ENCODE measurements around the gene IL1A. TPM values are rescaled to one million over a fixed set of nuclear protein-coding genes. Genes with fewer than 3 reads are reported as not detected.
A peak's percentile ranks its signal among the peaks of the same experiment; 100 is the strongest.

The IL1A gene
- total RNA-seq, 2 donors from 2014 or later = 0.35 to 0.44 TPM

DNA sequence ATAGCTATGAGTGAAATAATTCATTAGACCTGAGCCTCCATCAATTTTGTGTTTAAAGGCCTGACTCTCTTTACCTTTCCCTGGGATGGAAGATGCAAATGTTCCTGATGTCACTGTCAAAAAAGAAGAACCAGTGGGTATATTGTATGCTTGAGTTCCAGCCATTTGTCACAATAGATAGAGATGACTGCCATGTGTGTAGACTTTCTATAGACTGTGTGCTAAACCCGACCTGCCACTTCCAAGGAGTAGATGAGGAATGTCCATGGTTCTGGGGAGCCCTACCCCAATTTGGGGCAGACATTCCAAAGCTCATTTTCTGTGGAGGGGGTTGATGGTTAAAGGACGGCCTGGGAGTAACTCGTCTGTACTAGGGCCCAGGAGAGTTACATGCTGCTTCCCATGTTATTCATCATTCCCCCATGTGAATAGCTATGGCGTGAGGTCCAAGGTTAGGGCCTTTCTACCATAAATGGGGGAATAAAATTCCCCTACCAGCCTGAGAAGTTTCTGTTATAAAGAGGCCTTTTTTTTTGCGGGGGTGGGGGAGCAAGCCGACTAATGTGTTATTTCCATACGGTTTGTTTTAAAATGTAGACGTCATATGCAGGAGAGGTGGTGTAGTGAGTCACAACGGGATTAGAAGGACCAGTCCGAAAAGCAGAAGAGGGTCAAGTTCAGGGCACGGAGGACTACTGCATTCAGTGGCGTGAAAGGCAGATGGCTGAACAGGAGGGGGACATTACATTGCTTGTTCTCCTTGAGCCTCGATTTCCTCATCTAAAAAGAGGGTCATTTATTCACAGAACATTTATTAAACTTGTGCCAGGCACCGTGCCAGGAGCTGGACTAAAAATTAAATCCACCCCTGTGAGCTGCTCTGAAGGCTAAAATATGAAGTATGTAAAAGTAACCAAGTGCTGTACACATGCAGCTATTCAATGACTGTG lies 28.3 kb upstream of the IL1A start:
- H3K9me3 ChIP-seq (ENCODE audit: control insufficient read depth, low read length, poor library complexity, severe bottlenecking) = no peaks in the 10 kb centered on the region
- Mint-ChIP-seq H3K4me1 (peaks cover 20% of the 10 kb centered on the region), H3K36me3 (ENCODE audit: low read depth) (peaks cover 2% of the 10 kb centered on the region), H3K27me3 (no peaks in the 10 kb centered on the region), H3K4me3 (peak overlapping the region; percentile 22), H3K27ac (peak overlapping the region; percentile 62)
- DNase-seq (no peak), ATAC-seq (no peak)

DNA sequence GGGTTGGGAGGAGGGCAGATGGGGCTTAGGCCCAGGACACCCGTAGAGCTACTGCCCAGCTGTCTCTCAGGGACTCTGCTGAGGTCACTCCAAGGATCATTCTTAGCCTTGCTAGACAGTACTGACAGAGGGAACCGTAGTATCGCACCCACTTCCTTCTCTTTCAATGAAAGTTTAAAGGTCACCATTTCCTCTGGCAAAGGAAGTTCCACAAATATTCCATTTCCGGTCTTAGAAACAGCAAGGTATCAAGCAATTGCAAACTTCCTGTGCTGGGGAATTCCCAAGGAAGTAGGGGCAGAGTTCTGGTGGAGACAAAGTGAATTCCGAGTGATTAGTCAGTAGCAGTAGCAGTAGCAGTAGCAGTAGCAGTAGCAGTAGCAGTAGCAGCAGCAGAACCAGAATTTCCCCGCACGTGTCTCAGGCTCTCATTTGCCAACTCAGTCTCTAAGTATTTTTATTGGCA lies 27.6 kb upstream of the IL1A start:
- ATAC-seq (peak; percentile 63), DNase-seq (no peak)
- Mint-ChIP-seq H3K4me3 (peak overlapping the region; percentile 22), H3K27ac (peak overlapping the region; percentile 62), H3K4me1 (peaks cover 20% of the 10 kb centered on the region), H3K27me3 (no peaks in the 10 kb centered on the region), H3K36me3 (ENCODE audit: low read depth) (peaks cover 2% of the 10 kb centered on the region)
- H3K9me3 ChIP-seq (ENCODE audit: control insufficient read depth, low read length, poor library complexity, severe bottlenecking) = no peaks in the 10 kb centered on the region

DNA sequence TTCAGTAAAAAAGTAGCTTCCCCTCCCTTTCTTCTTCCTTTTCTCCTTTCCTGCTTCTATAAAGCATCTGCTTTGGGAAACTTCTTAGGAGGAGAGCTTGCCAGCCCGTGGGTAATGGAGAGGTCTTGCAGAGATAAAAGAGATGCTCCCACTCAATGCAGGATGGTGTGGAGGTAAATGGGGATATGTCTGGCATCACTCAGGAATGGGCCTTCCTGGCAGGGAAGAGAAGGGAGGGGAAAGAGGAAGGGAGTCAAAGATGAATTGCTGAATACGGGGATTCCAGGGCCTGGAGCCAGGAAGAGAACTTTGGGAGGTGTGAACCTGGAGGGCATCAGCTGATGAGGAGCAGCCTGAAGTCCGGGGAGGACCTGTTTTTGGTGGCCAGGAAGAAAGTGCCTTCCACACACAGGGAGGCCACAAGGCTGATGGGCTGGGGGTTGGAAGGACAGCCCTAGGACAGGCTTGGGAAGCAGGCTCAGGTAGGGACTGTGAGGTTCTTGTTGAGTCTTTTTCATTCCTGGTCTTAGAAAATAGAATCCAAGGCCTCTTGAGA lies 27.1 kb upstream of the IL1A start:
- H3K27me3 Mint-ChIP-seq = no peaks in the 10 kb centered on the region
- H3K4me3 Mint-ChIP-seq = no peak overlapping the region
- peak overlapping the region; percentile 62 for H3K27ac Mint-ChIP-seq

GRCh38 chr2:112809112-112809511 lies 24.8 kb upstream of the IL1A start:
- no peaks in the 10 kb centered on the region for H3K27me3 Mint-ChIP-seq
- ATAC-seq = no peak
- no peak for DNase-seq
- H3K27ac Mint-ChIP-seq = no peak overlapping the region
- no peak overlapping the region for H3K4me3 Mint-ChIP-seq
- H3K9me3 ChIP-seq (ENCODE audit: control insufficient read depth, low read length, poor library complexity, severe bottlenecking) = no peaks in the 10 kb centered on the region
- peaks cover 20% of the 10 kb centered on the region for H3K4me1 Mint-ChIP-seq
- H3K36me3 Mint-ChIP-seq (ENCODE audit: low read depth) = peaks cover 2% of the 10 kb centered on the region

More for the DNA sequence above, 27.1 kb upstream of the IL1A start:
- H3K9me3 ChIP-seq (ENCODE audit: control insufficient read depth, low read length, poor library complexity, severe bottlenecking) = no peaks in the 10 kb centered on the region
- no peak for ATAC-seq
- peaks cover 2% of the 10 kb centered on the region for H3K36me3 Mint-ChIP-seq (ENCODE audit: low read depth)
- H3K4me1 Mint-ChIP-seq = peaks cover 20% of the 10 kb centered on the region
- DNase-seq = no peak

GRCh38 chr2:112807233-112807807 lies 23.0 kb upstream of the IL1A start:
- no peak overlapping the region for H3K4me3 Mint-ChIP-seq
- ATAC-seq (no peak), DNase-seq (no peak)
- H3K27ac Mint-ChIP-seq = no peak overlapping the region
- H3K27me3 Mint-ChIP-seq = no peaks in the 10 kb centered on the region
- peaks cover 2% of the 10 kb centered on the region for H3K36me3 Mint-ChIP-seq (ENCODE audit: low read depth)
- H3K9me3 ChIP-seq (ENCODE audit: control insufficient read depth, low read length, poor library complexity, severe bottlenecking) = no peaks in the 10 kb centered on the region
- H3K4me1 Mint-ChIP-seq = peaks cover 10% of the 10 kb centered on the region

DNA sequence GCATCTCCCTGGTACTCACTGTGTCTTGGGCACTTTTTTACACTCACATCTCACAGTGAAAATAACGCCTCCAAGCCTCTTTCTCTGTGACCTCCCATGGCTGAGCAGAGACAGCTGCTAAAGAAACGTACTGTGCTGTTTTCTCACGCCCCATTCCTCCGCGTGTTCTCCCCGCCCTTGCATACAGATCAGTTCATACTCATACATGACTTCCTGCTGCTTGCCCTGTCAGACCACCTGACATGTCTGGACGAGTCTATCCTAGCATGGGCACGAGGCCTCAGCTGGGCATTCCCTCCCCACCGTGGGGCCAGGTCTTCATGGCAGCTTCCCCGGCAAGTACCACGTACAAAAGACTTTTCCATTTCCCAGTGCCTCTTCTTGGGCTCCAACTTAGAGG lies 21.2 kb upstream of the IL1A start:
- no peaks in the 10 kb centered on the region for H3K4me1 Mint-ChIP-seq
- H3K27me3 Mint-ChIP-seq = no peaks in the 10 kb centered on the region

DNA sequence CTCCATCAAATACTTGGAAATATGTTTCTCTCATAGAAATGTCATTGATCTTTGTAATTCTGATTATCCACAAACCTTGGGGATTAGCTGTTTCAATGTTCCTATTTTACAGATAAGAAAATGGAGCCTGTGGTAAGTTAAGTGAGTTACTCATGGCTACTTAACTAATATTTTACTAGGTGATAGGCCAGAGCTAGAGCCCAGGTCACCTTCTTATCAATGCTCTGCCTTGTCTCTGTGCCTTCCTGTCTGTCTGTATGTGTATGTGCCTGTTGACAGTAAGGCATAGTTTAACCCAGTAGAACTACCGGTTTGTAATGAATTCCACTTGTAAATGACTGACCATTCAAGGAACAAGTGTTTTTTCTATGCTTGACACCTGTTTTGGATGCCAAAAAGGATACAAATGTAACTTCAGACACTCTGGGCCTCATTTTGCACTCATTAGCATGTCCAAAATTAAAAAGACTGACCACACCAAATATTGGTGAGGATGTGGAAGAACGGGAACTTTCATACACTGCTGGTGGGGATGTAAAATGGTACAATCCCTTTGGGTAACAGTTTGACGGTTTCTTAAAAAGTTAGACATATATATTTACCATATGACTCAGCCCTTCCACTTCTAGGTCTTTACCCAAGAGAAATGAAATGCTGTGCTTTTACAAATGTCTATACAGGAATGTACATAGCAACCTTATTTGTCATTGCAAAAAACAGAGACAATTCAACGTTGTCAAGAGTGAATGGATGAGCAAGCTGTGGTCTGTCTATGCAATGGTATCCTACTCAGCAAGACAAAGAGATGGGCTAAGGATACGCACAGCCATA lies 19.6 kb upstream of the IL1A start:
- Mint-ChIP-seq H3K36me3 (ENCODE audit: low read depth) (peaks cover 2% of the 10 kb centered on the region), H3K27me3 (no peaks in the 10 kb centered on the region), H3K27ac (no peak overlapping the region), H3K4me3 (no peak overlapping the region), H3K4me1 (no peaks in the 10 kb centered on the region)
- ATAC-seq (no peak), DNase-seq (no peak)
- H3K9me3 ChIP-seq (ENCODE audit: control insufficient read depth, low read length, poor library complexity, severe bottlenecking) = no peaks in the 10 kb centered on the region

More for the DNA sequence above, 21.2 kb upstream of the IL1A start:
- H3K9me3 ChIP-seq (ENCODE audit: control insufficient read depth, low read length, poor library complexity, severe bottlenecking) = no peaks in the 10 kb centered on the region
- no peak overlapping the region for H3K4me3 Mint-ChIP-seq
- DNase-seq = no peak
- peaks cover 2% of the 10 kb centered on the region for H3K36me3 Mint-ChIP-seq (ENCODE audit: low read depth)
- no peak overlapping the region for H3K27ac Mint-ChIP-seq
- ATAC-seq = no peak

- H3K27me3 Mint-ChIP-seq = no peaks in the 10 kb centered on the region
- no peak overlapping the region for H3K4me3 Mint-ChIP-seq
- ATAC-seq (no peak), DNase-seq (no peak)
- no peaks in the 10 kb centered on the region for H3K4me1 Mint-ChIP-seq
- H3K27ac Mint-ChIP-seq = no peak overlapping the region
- peaks cover 2% of the 10 kb centered on the region for H3K36me3 Mint-ChIP-seq (ENCODE audit: low read depth)
- no peaks in the 10 kb centered on the region for H3K9me3 ChIP-seq (ENCODE audit: control insufficient read depth, low read length, poor library complexity, severe bottlenecking)
Observed at GRCh38 chr2:112800881-112801583, 16.7 kb upstream of the IL1A start.

DNA sequence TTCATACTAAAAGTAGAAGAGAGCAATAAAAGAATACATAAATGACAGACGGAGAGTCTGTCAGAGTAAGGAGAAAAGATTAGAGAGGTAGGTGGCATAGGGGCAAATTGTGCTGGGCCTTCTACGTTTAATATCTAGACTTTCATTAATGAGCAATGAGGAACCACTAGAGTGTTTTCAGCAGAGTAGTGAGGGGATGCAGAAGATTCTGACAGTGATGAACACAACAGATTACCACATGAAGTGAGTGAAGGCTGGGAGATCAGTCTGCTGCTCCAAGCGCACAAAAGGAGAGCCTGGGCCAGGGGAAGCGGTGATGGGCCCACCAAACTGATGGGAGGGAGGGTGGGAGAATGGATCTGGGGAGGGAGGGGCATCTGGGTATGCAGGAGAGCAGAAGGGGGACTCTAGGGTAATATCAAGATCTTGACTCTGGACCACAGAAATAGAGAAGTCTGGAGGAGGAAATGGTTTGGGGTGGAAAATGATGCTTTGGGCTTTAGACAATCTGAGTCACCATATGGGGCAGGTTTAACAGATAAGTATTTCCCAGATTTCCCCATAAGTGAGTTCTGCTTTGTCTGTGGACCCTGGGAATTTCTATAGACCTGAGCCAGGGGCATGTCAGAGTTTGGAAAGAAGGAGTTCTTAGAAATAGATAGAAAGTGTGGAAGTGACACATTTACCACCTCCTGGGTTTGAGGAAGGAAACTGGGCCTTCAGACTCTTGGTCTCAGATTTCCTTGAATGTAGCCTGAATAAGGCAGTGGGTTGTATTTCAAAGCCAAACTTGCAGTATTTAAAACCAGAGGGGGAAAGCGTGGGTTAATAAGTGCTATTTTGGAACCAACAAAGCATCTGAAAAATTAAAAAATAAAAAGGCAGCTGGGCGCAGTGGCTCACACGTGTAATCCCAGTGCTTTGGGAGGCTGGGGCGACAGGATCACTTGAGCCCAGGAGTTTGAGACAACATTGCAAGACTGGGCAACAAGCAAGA lies 15.0 kb upstream of the IL1A start:
- Mint-ChIP-seq H3K27ac (no peak overlapping the region), H3K36me3 (ENCODE audit: low read depth) (peaks cover 2% of the 10 kb centered on the region), H3K27me3 (no peaks in the 10 kb centered on the region), H3K4me3 (no peak overlapping the region), H3K4me1 (no peaks in the 10 kb centered on the region)
- H3K9me3 ChIP-seq (ENCODE audit: control insufficient read depth, low read length, poor library complexity, severe bottlenecking) = no peaks in the 10 kb centered on the region
- DNase-seq = no peak
- ATAC-seq = no peak

DNA sequence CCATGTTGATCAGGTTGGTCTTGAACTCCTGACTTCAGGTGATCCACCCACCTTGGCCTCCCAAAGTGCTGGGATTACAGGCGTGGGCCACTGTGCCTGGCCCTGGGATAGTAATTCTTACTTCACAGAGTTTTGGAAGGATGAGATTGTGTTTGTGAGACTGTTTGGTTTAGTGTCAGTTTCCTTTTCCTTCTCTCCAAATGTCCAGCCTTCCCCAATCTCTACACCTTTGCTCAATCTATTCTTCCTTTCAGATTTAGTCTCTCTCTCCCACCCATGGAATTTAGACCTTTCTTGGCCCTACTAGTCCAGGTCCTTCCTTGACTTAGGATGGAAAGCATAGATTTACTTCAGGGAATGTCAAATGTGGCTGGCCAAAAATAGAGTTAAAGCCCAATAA lies 12.2 kb upstream of the IL1A start:
- no peaks in the 10 kb centered on the region for H3K9me3 ChIP-seq (ENCODE audit: control insufficient read depth, low read length, poor library complexity, severe bottlenecking)
- DNase-seq = no peak
- Mint-ChIP-seq H3K27ac (no peak overlapping the region), H3K27me3 (no peaks in the 10 kb centered on the region), H3K4me3 (no peak overlapping the region), H3K4me1 (peaks cover 3% of the 10 kb centered on the region), H3K36me3 (ENCODE audit: low read depth) (no peaks in the 10 kb centered on the region)
- ATAC-seq = no peak

DNA sequence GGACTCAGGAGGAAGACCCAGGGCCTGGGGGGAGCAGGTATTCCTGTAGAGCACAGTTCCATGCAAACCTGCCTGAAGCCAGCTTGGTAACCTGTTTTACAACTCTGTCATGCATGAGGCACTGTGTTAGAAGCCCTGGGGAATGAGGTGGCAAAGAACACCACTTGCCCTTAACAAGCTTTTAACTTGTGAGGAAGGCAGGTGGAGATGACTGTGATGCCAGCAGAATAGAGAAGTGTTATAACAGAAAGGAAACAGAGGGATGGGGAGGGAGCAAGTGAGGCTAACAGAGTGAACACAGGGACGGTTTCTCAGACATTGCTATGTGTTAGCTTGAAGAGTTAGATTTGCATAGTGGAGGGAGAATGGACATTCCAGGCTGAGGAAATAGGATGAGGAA lies 11.5 kb upstream of the IL1A start:
- no peak for ATAC-seq
- Mint-ChIP-seq H3K4me1 (peaks cover 3% of the 10 kb centered on the region), H3K27me3 (no peaks in the 10 kb centered on the region), H3K36me3 (ENCODE audit: low read depth) (peaks cover 1% of the 10 kb centered on the region), H3K4me3 (no peak overlapping the region), H3K27ac (no peak overlapping the region)
- no peaks in the 10 kb centered on the region for H3K9me3 ChIP-seq (ENCODE audit: control insufficient read depth, low read length, poor library complexity, severe bottlenecking)
- DNase-seq = no peak
